Body of pancreas (tissue), 4 donors: Measurements from ENCODE around the gene PODXL. TPM values are rescaled to one million over a fixed set of nuclear protein-coding genes. Genes with fewer than 3 reads are reported as not detected.

Experiments
- ATAC-seq: fragments of 150-250 bp; one replicate; pipeline ENCODE4 v1.9.1; 2016
- DNase-seq, 4 donors: peaks; one replicate each; pipeline ENCODE4 v3.0.0-alpha.2; 2019
- H3K27ac ChIP-seq, 4 donors: fragments of 200-600 bp; sonication (generic); 1 replicate in 3 of 4; 2 replicates in 1 of 4; pipeline versions ENCODE4 v1.5.1 to v1.6.1; 2016 to 2019; ENCODE audit warnings: mild to moderate bottlenecking in 1 of 4, mixed read lengths in 1 of 4, moderate library complexity in 1 of 4
- H3K27me3 ChIP-seq, 2 donors: fragments of 200-600 bp; sonication (generic); one replicate each; pipeline ENCODE4 v1.6.0; 2016; ENCODE audit warnings: mild to moderate bottlenecking in 1 of 2
- H3K36me3 ChIP-seq, 2 donors: fragments of 200-600 bp; sonication (generic); replicated peaks in 1 of 2; 2 replicates each; pipeline ENCODE4 v1.5.1; 2016; ENCODE audit warnings: low read depth in 2 of 2; ENCODE audit not compliant: insufficient read depth in 1 of 2
- H3K4me1 ChIP-seq: fragments of 200-600 bp; sonication (generic); one replicate; pipeline ENCODE4 v1.6.0; 2016
- H3K4me3 ChIP-seq, 2 donors: fragments of 200-600 bp; sonication (generic); 1 replicate in 1 of 2; 2 replicates in 1 of 2; pipeline ENCODE4 v1.5.1; 2016 to 2019
- H3K9me3 ChIP-seq, 3 donors: fragments of 200-600 bp; sonication (generic); 1 replicate in 2 of 3; 2 replicates in 1 of 3; pipeline ENCODE4 v1.5.1; 2016
- POLR2A ChIP-seq, 3 donors: fragments of 450-650 bp; IDR thresholded peaks; one replicate each; pipeline ENCODE4 v1.6.1; 2016; ENCODE audit warnings: antibody characterized with exemption in 3 of 3, mild to moderate bottlenecking in 2 of 3
- WGBS, 2 donors: methylation state at CpG; one replicate each; pipeline ENCODE4 v1.1.5; 2017; 5-methylcytosine and 5-hydroxymethylcytosine counted together
- intact Hi-C: fragments of 100-400 bp; cut with DNase I; formaldehyde crosslinking; loops from one replicate; pipeline ENCODE4 v1.15.1; 2023
- total RNA-seq, 2 donors: library from RNA; depleted of rRNA; stranded (reverse); fragments of >200 nt; gene quantifications; one replicate each; pipeline ENCODE4 v1.1.0, GENCODE V29; 2016
- TF ChIP-seq, protein P1 (sequence below), 7 experiments: fragments of 450-650 bp in 4 of 7; fragments of 200-600 bp in 3 of 7; sonication (generic) in 3 of 7; IDR thresholded peaks; one replicate each; pipeline ENCODE4 v1.5.1; 2016 to 2019; ENCODE audit warnings: antibody characterized with exemption in 7 of 7

PODXL gene
- total RNA-seq, 2 donors from 2014 or later = 36.9 to 106 TPM

DNA sequence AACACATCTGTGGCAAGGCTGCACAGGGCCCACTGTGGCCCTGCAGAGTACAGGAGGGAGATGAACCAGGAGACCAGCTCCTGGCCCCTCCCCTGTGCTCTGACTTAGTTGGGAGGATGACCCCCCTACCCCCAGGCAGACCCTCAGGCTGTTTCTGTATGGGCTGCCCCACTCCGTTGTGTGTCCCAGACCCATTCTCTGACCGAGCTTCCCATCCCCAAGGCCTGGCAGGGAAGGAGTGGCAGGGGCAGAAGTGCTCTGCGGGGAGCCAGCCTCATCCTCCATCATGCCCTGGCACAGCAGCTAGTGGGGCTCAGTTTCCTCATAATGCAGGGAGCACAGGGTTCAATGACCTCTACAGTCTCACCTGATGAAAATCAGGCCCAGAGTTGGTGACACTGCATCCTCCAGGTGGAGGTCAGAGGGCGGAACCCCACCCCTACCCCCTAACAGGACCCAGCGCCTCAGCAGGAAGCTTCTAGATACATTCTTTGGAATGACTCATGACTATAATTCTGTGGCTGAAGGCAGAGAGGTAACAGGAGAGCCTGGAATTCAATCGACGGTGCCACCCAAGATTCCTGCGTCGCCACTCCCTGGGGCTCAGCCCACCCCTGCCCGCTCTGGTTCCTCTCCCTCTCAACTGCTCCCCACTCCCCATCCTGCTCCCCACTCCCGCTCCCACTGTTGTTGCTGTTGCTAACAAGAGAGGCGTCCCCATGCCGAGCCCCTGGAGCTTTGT lies 18.2 kb downstream of the PODXL start:
- peaks cover 100% of the 10 kb centered on the region for H3K4me1 ChIP-seq
- intact Hi-C loops = no loop called here
- TF ChIP-seq, protein P1, sequence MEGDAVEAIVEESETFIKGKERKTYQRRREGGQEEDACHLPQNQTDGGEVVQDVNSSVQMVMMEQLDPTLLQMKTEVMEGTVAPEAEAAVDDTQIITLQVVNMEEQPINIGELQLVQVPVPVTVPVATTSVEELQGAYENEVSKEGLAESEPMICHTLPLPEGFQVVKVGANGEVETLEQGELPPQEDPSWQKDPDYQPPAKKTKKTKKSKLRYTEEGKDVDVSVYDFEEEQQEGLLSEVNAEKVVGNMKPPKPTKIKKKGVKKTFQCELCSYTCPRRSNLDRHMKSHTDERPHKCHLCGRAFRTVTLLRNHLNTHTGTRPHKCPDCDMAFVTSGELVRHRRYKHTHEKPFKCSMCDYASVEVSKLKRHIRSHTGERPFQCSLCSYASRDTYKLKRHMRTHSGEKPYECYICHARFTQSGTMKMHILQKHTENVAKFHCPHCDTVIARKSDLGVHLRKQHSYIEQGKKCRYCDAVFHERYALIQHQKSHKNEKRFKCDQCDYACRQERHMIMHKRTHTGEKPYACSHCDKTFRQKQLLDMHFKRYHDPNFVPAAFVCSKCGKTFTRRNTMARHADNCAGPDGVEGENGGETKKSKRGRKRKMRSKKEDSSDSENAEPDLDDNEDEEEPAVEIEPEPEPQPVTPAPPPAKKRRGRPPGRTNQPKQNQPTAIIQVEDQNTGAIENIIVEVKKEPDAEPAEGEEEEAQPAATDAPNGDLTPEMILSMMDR (IDR thresholded peaks at IDR 0.05) = no peak
- TF ChIP-seq POLR2A (IDR thresholded peaks at IDR 0.05) = no peak
- no peaks in the 10 kb centered on the region for H3K36me3 ChIP-seq
- no peaks in the 10 kb centered on the region for H3K27me3 ChIP-seq
- ATAC-seq (no peak), DNase-seq (peak in 1 of 4 donors; percentile 44)
- peak overlapping the region; percentile 66 to 86 (median 84) for H3K27ac ChIP-seq
- WGBS, 2 donors = 90 to 95% methylated on average over 10 to 13 of the region's 13 CpGs
- no peak overlapping the region for H3K4me3 ChIP-seq
- H3K9me3 ChIP-seq = no peaks in the 10 kb centered on the region

DNA sequence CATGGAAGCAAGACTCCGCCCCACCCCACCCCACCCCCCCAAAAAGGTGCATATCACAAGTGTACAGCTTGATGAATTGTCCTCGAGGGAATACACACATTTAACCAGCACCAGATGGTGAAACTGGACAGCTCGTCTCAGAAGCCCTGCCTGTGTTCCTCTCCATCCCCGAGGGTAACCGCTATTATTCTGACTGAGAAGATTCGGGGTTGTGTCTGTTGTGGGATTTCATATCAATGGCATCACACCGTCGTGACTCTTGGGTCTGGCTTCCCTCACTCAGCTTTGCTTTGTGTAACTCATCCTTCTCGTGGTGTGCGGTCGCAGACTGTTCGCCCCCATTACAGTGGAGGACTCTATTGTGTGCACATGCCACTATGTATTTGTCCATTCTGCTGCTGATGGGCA lies 18.9 kb downstream of the PODXL start:
- no peak for TF ChIP-seq POLR2A (IDR thresholded peaks at IDR 0.05)
- TF ChIP-seq, protein P1 (IDR thresholded peaks at IDR 0.05) = no peak
- Histone ChIP-seq H3K36me3 (no peaks in the 10 kb centered on the region), H3K4me1 (peaks cover 100% of the 10 kb centered on the region), H3K9me3 (no peaks in the 10 kb centered on the region), H3K4me3 (no peak overlapping the region), H3K27ac (peak overlapping the region; percentile 66 to 86 (median 84)), H3K27me3 (no peaks in the 10 kb centered on the region)
- intact Hi-C loops = no loop called here
- DNase-seq (peak in 1 of 4 donors; percentile 13), ATAC-seq (no peak)
- WGBS, 2 donors = 75% methylated on average over 9 to 11 of the region's 12 CpGs

DNA sequence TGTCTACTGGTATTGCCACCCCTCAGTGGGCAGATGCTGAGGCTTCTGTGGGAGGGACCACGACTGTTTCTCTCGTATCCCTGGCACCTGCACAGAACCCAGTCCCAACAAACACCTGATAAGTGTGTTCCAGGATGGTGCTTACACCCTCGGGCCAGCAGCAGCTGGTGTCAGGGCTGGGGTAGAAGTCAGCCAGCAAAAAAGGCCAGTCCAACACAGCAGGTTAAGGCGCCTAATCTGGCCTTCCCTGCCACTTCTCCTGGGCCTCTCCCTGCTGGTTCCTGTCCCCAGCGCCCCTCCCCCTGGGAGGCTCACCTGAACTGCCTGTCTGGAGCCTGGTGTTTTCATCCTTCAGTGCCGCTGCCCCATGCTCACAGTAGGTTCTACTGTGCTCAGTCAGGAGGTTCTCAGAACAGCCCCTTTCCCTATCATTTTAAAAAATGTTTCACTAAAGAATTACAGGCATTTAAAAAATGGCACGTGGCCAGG lies 20.0 kb downstream of the PODXL start:
- Histone ChIP-seq H3K27me3 (no peaks in the 10 kb centered on the region), H3K4me3 (no peak overlapping the region), H3K36me3 (no peaks in the 10 kb centered on the region), H3K4me1 (peaks cover 93% of the 10 kb centered on the region), H3K9me3 (no peaks in the 10 kb centered on the region), H3K27ac (peak overlapping the region; percentile 68 to 86 (median 82))
- TF ChIP-seq POLR2A (IDR thresholded peaks at IDR 0.05) = peak in 2 of 3 donors; percentile 22 to 28
- TF ChIP-seq, protein P1 (IDR thresholded peaks at IDR 0.05) = peak in 1 of 7 experiments; percentile 1
- peak; percentile 85 to 92 (median 92) for DNase-seq
- peak; percentile 77 for ATAC-seq
- intact Hi-C loops = no loop called here
- WGBS, 2 donors = 30 to 38% methylated on average over 7 of the region's 7 CpGs

DNA sequence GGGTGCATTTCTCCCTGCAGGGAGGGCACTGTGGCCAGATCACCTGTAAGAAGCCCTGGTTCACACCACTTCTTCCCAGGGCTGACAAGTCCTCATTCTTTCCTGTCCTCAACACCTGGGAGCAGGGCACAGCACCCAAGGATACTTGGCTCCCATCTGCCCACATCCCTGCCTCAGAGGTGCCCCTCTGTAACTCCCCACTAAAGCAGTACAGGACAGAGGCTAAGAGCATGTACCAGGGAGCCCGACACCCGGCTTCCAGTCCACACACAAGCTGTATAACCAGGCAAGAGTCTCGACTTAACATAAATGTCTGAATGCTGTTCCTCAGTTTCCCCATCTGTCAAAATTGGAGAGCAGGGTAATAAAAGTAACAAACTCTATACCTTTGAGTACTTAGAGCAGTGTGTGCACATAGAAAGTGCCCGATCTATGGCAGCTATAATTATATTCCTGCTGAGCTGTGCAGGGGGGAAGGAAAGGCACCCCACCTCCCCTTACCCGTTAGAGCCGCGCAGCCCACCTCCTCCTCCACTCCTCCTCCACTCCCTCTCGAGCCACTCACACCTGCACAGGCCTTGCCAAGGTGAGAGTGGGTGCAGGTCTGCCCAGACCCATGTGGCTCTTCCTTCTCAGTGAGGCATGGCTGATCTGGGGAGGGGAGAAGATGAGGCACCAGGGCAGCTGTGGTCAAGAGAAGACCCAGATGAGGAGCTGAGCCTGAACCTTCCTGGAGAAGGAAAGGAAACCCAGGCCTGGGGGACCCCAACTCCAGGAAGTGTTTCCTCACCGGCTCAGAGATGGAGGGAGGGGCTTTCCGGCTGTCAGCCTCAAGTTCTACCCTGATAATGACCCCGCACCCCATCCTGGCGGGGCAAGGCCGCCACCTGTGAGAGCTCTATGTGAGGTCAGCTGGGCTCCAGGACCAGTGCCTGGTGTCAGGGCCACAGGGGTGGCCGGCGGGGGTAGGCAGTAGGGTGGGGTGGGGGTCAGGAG lies 22.6 kb downstream of the PODXL start:
- H3K27ac ChIP-seq = peak overlapping the region; percentile 67 to 86 (median 78)
- intact Hi-C loops = no loop called here
- DNase-seq = no peak

More for the DNA sequence above, 22.6 kb downstream of the PODXL start:
- 58 to 68% methylated on average over 8 to 15 of the region's 15 CpGs for WGBS, 2 donors
- Histone ChIP-seq H3K4me3 (no peak overlapping the region), H3K4me1 (peaks cover 81% of the 10 kb centered on the region), H3K9me3 (no peaks in the 10 kb centered on the region), H3K27me3 (no peaks in the 10 kb centered on the region), H3K36me3 (no peaks in the 10 kb centered on the region)
- ATAC-seq = no peak
- no peak for TF ChIP-seq POLR2A (IDR thresholded peaks at IDR 0.05)
- TF ChIP-seq, protein P1 (IDR thresholded peaks at IDR 0.05) = no peak
